Measurements from ENCODE around the gene RBM19.
"Not testable (repeated sequence)": the region's sequence is repeated elsewhere in the genome, so short reads cannot be mapped to it uniquely, and the experiment has no call there.

Gene RBM19

DNA sequence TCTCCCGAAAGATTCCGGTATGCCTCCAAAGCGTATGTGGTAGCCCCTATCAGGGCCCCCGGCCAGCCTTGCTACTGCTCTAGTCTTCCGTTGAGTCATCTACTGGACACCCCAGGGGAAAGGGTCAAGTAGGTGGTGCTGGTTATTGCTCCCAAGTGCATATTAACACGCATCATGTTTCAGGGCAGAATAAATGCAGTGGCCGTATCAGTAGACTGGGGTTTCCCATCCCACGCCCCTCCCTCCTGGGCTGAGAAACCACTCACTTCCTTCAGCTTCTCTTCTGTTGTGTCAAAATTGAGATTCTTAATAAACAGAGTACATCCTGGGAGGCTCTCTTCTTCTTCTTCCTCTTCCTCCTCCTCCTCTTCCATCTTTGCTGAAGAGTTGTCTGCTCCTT, 39.3 kb downstream of the RBM19 start:
- no peak for DNase-seq

DNA sequence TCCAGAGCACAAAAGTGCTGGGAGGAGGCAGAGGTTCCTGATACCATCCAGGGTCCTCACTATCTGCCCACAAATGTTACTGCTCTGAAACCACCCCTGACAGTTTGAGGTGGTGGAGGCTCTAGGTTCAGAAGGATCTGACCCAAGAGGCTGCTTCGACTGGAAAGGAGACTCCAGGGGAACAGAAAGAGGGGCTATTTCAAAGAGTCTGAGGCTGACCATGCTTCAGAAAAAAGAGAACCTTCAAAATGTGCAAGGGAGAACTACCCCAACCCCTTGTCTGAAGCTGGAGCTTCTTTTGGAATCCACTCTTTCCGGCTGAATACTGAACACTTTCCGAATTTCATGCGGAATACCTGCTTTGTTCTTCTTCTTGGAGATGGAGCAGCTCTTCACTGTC, 41.8 kb downstream of the RBM19 start:
- no peak for DNase-seq

DNA sequence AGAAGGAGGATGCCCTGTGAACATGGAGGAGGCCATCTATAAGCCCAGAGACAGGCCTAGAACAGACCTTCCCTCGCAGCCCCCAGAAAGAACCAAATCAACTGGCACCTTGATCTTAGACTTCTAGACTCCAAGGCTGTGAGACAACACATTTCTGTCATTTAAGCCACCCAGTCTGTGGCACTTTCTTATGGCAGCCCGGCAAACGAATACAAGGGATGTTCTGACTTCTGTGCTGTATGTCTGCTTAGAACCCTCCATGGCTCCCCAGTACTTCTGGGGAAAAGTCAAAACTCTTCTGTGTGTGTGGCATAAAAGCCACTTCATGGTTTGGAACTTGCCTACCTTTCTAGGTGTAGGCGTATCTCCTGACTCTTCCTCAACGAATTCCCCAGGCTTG, 42.9 kb downstream of the RBM19 start:
- no peak for DNase-seq

DNA sequence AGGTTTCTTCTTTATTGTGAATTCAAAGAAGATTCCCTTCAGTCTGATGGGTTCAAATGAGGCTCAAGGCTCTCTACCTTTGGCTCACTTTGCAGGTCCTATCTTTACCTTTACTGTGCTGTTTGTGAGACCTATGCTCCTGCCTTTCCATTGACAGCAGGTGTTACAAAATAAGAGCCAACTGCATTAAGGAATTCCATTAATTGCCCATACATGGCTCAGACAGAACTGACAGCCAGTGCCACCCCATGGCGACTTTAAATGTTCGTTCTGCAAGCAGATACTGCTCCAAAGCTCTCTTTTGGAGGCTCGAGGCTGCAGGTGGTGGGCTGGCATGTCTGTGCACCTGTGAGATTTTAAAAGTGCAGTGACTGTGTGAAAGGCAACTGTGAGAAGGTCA, 44.7 kb downstream of the RBM19 start:
- no peak for DNase-seq

DNA sequence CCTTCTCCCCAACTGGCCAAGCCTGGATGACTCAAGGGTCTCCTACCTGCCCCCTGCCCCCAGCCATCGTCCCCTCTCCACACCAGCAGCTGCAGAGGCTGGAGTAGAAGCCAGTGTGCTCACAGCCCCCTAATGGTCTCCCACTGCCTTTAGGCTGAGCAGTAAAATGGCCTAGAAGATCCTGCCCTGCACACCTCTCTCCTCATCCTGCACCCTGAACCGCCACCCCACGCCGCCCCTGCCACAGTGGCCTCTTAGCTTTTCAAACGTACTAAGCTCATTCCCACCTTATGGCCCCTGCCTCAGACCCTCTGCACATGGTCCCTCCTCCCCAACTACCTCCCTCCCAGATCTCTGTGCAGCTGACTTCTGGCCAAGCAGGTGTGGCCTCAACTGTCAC, 46.3 kb downstream of the RBM19 start:
- DNase-seq = no peak

DNA sequence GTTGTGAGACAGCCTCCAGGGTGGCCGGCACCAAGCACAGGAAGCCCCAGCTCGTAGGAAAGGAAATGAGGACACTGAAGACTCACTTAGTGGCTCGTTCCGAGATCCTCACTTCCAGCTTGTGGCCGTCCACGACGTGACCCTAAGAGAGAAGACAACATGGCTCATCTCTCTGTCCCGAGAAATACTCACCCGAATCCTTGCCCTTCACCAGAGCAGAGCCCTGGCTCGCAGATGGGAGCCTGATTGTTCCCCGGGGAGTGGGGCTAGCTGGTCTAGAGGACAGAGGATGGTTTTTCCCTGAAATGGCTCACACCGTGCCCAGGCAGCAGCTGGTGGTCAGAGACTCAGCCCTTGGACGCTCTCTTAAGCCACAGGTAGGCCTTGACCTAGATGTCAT, 47.8 kb downstream of the RBM19 start:
- DNase-seq = no peak

DNA sequence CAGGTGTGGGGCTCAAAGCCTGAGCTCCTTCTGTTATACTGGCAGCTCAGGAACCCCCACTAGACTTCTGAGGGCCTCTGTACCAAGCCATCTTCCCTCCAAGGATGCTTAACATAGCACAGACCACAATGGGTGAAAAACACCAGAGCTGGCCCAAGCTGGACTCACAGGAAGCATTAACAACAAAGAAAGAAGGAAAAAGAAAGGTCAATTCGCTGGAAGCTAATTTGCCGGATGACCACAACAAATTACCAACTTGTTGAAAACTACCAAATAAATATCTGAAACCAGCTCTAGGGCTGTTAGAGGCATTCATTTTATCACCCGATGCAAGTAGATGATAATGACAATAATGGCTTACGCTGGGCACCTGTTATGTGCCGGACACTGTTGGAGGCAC, 48.7 kb downstream of the RBM19 start:
- no peak for DNase-seq

DNA sequence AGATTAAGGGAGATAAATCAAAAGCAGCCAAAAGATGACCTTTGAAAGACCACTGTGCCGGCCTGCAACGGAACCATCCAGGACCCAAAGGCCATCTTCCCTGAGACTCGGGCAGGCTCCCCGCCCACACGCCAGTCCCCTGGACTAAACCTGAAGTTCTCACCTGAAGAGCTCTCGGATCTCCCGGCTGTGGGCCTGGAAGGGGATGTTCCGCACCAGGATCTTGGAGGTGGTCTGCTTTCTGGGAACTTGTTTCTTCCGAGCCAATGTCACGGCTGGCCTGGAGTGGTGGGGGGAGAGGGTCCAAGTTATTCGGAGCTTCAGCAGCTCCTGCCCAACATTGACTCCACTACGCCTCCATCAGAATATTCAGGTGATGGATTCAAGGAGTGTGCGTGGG, 51.3 kb downstream of the RBM19 start:
- DNase-seq = no peak

DNA sequence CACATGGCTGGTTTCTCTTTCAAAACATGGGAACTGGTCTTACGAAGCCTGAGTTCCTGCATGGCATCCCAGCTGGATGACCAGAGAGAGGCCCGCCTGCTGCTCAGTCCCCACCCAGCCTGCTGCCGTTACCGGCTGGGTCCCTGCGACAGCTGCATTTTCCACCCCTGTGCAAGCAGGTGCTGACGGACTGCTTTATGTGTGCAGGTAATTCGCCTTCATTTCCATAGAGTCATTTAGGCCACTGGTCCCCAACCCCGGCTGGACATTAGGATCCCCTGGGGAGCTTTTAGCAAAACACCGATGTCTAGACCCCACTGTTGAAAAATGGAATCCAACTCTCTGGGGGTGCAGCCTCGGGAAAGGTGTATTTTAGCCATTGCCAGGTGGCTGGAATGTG, 51.9 kb downstream of the RBM19 start:
- DNase-seq = no peak

DNA sequence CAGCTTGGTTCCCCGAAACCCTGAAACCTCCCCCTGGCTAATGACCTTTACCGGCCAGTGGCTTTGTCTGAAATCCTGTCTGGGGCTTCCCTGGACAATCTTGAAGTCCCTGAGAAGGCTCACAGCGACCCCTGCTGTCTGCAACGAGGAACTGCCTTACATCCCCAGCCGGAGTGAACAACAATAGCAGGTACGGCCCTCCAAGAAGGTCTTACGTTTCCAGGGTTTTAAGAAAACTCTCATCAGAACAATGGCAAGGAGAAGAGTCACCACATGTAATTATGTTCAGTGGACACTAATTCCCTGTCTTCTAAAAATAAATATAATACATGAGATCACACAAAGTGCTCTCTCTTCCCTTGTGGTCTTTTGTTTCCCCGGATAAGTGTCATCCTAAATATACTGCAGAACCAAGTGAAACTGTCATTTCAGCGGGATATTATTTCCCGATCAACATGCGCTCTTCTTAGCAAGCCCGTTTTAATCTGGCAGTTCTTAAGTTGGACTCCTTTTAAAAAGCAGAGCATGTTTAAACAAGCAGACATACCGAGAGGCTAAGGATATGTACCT, 53.3 kb downstream of the RBM19 start:
- peak; percentile 60 for DNase-seq

DNA sequence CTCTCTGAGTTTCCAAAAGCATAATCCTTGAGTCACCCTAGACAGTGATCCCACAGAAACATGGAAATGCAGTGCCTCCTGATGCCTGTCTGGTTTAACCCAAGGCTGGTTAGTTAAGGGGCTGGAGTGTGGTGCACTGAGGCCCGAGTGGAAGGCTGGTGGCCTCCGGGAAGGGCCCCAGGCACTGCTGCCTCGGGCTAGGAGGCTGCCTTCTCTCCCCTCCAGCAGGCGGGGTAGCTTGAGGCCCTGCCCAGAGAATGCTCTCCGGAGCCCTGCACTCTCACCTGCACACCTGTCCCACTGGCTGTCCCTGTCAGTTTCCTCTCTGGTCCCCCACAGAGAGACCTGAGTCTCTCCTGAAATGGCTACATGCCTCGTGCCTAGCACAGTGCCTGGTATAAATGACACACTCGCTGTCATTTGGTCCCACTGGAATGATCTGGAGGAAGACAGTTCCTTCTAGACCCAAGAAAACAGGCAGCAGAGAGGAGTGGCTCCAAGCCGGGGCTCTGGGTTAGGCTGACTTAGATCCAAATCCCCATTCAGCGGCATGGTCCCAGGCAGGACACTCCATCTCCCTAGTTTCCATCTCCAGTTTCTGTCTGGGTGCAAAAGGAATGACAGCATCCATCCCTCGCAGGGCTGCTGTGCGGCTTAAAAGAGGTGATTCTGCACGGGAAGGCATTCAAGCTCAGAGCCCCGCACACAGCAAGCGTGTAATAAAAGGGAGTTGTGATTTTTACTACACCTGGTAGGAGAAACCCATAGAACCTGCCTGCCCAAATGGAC, 54.0 kb downstream of the RBM19 start:
- DNase-seq = no peak

DNA sequence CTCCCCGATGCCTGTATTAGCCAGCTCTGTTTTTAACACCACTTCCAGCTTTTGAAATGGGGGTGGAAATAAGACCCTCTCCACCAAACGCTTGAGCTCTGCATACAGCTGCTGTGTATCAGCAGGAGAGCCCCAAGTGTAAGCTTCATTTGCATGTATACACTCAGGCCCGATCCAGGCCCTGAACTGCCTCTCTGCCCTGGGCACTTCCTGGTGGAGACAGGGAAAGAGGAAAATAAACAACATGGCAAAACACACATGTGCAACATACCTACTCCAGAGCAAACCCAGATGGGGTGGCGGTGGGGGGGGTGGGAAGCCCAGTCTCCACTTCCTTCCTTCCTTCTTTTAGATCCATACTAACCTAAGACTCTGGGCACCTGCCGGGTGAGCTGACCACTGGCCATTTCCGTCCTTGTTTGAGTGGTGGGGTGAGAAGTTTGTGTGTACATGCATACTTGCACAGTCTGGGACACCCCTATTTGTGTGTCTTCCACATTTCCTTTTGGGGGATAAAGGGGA, 55.3 kb downstream of the RBM19 start:
- DNase-seq = no peak

DNA sequence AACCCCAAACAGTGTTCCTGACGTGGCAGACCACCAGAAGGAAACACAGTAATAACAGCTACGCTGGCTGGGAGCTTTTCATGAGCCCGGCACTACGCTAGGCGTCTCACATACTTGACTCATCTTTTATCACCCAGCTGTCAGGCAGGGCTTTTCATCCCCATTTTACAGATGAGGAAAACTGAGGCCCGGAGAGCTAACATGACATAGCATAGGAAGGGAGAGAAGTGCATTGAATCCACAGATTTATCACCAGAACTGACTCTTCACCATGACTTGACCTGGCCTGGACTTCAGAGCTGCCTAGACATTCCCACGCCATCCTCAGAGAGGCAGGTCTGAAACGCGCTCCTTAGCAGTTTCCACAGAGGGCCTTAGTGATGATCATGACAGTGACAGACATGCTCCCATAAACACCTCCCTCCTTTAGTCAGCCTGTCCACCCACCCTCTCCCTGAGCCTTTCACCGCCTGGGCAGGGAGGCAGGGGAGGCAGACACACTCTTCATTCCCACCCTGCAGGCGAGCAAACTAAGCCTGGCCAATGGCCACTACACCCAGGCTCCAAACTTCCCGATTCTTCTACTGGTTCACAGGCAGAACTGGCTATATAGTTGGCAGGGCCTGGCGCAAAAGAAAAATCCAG, 56.2 kb downstream of the RBM19 start:
- DNase-seq = no peak

DNA sequence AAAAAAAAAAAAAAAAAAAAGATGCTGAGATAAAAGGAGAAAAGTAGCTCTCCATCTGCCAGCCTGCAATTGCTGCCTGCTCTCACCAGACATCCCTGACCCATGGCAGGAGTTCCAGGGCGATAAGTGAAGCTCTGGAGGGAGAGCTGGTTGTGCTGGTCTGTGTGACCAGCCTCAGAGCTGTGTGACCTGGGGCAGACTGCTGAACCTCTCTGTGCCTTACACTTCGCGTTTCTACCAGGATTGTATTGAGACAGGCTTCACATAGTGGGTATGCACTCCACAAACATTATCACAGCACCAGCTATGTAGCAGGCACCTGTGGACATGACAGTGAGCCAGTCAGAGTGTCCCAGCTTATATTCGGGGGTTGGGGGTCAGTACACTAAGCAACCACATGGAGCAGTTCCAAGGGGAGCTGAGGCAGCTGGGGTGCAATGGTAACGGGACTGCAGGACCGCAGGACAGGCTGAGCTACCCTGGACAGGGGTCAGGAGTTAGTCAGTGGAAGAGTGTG, 57.5 kb downstream of the RBM19 start:
- DNase-seq = peak; percentile 36

DNA sequence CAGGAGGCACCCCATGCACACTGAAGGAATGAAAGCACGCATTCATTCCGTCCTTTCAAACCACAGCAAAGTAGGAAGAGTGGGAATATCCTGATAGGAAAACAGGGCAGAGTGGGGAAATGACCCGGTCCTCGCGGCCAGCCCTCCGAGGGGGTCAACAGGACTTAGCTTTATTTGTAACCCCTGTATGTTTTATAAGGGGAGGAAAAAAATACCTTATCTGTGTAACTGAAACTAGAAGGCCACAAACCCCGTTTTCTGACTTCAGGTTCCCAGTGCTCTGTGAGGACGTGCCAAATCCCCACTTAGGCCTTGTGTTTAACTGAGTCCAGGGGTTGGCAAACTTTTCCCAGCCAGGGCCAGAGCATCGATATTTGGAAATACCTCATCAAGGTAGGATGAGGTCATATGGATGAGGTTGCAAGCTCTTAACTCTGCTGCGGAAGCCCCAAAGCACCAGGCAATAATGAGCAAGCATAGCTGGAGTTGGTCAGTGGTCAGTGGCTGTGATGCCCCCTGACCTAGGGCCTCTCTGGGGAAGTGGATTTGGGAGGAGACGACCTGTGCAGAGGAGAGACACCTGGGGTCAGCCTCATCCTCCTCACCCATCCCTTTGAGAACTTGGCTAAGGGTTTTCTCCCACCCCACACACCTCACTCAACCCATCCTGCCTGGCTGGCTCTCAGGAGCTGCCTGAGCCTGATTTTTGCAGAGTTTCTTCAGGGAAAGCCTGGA, 58.5 kb downstream of the RBM19 start:
- no peak for DNase-seq

DNA sequence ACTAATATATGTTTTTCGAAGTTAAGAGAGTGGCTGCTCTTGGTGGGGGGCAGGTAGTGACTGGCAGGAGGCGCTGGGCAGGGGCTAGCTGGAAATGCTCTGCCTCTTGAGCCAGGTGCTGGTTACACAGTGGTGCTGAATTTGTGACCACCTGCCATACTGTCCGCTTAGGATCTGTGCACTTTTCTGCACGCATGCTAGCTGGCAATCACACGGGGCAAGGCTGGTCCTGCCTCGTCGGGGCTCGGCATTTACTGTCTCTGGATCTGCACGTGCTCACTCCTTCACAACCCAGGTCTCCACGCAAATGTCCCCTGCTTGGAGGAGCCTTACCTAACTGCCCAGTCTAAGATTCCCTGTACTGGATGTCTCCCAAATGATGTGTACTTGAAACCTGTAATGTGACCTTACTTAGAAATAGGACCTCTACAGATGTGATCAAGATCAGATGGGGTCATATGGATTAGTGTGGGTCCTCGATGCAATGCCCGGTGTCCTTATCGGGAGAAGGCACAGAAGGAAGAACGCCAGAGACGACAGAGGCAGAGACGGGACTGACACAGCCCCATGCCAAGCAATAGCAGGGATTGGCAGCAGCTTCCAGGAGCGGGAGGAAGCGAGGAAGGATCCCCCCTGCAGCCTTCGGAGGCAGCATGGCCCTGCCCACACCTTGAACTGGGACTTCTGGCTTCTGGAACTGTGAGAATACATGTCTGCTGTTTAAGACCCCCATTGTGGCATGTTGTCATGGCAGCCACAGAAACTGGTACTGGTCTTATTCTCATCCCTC, 59.5 kb downstream of the RBM19 start:
- DNase-seq = no peak

DNA sequence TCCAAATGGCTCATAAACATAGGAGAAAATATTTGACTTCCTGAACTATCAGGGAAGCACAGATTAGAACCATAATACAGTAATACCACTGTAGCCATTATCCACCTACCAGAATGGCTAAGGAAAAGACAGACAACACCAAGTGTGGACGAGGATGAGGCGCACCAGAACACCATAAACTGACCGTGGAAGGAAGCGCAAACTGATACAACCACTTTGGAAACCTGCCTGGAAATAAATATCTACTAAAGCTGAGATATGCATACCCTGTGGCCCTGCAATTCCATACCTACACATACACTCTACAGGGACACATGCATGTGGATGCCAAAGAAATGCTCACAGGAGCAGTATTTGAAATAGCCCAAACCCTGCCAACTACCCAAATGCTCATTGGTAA, 60.3 kb downstream of the RBM19 start:
- no peak for DNase-seq

DNA sequence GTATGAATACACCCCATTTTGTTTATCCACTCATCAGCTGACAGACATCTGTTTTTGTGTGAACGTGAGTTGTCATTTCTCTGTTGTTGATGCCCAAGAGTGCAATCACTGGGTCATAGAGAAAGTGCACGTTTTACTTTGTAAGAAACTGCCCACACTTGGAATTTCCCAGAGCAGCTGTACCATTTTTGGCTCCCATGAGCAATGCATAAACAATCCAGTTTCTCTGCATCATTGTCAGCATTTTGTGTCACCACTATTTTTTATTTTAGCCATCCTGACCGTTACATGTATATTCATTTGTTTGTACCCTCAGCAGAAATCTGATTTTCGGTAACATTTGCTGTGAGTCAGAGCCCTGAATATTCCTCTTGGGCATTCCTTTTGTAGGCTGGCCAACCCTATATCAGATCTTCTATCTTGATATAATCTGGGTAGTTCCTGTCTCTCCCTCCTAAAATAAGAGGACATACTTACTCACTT, 62.7 kb downstream of the RBM19 start:
- DNase-seq = no peak

DNA sequence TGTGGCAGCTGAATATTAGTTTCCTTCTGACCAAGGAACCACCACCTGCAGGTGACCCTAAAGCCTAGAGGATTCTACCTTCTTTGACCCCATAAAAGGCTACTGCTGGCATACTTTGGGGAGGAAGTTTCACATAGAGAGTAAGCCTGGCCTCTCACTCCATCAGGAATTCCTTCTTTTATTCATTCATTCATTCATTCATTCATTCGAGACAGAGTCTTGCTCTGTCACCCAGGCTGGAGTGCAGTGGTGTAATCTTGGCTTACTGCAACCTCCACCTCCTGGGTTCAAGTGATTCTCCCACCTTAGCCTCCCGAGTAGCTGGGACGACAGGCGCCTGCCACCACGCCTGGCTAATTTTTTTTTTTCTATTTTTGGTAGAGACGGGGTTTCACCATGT, 64.8 kb downstream of the RBM19 start:
- DNase-seq = not testable (repeated sequence)

DNA sequence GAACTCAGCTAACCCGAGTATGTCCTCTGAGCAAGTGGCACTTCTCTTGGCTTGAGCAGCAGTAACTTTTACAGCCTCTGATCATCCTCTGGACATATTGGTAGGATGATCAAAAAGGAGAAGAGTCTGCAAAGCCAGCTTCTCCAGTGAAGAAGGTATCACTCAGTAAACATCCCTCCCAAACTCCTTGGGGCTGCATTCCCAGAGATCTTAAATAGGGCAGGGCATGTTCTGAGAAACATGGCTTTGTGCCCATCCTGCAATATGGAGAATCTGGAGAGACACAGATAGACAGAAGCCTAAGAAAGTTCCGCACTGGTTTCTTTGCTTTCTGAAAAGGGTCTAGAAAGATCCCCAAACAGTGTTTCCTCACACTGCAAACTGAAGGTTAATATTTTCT, 65.4 kb downstream of the RBM19 start:
- DNase-seq = no peak

DNA sequence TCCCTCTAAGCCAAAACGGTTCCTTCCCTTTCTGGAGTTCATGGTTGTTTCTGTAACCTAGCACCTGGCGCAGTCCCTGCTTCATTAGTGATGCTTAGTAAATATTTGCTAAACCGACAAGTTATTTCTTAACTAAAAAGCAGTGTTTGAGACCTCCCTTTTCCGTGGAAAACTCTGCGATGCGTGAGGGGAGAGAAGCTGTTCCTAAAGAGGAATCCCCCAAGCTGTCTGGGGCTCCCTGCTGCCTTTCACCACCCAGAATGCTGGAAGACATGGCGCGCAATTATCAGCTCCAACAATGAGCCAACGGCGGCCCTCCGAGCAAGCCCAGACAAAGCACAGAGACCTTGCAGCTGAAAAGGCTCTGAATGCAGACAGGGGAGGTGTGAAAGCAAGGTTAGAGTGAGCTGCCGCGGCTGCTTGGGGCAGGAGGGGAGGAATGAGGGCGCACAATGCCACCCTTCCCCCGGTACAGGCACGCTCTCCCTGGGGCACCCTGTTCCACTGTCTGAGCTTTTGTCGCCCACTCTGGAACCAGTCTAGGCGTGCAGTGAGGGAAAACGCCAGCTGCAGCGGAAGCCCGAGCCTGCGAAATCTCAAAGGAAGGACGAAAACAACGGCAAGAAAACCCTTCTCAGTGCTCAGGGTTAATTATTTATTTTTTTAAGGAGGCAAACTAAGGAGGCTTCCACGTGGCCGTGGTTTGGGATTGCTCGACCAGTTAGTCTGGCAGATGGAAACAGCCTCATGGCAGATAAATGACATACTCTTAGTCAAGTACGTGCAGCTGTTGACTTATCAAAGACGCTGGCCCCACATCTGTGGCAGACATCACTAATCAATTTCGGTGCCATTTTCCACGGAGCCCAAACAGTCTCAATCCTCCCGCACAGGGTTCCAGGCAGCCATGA, 66.3 kb downstream of the RBM19 start:
- DNase-seq = peak; percentile 91
